HEK293 (cell line): Measurements from ENCODE around the gene PAQR5.

Experiments
- CTCF ChIA-PET: fragments of 350-600 bp; formaldehyde crosslinking; extraction: SDS; loops from one replicate; lab custom pipeline; 2021; ENCODE audit warnings: antibody characterized with exemption; lab: Yijun Ruan, JAX
- POLR2A ChIA-PET: fragments of 300-600 bp; formaldehyde crosslinking; extraction: SDS; loops from one replicate; lab custom pipeline; 2020; ENCODE audit warnings: antibody characterized with exemption, inconsistent platforms; lab: Yijun Ruan, JAX
- H3K27ac ChIP-seq: fragments of 200-500 bp; sonication (Bioruptor generic); 2 replicates; pipeline ENCODE4 v1.5.1; 2014; ENCODE audit warnings: low read depth, low read length, control low read depth, inconsistent platforms; ENCODE audit errors: extremely low read depth
- H3K36me3 ChIP-seq, 2 experiments: fragments of 200-500 bp in 1 of 2; sonication (Bioruptor generic) in 1 of 2; 1 replicate in 1 of 2; 2 replicates in 1 of 2; pipeline ENCODE4 v1.5.1; 2014 to 2017; ENCODE audit warnings: inconsistent platforms in 2 of 2, low read length in 2 of 2; ENCODE audit not compliant: control insufficient read depth in 2 of 2, insufficient read depth in 1 of 2
- H3K4me1 ChIP-seq: fragments of 200-500 bp; sonication (Bioruptor generic); 2 replicates; pipeline ENCODE4 v1.5.1; 2014; ENCODE audit warnings: mild to moderate bottlenecking, low read length, inconsistent platforms; ENCODE audit not compliant: control insufficient read depth, insufficient read depth
- H3K4me3 ChIP-seq: 2 replicates; pipeline ENCODE4 v1.5.1; 2011; ENCODE audit warnings: low read depth, mild to moderate bottlenecking, control low read depth, low read length, moderate library complexity
- H3K9me3 ChIP-seq: fragments of 200-500 bp; sonication (Bioruptor generic); 2 replicates; pipeline ENCODE4 v1.5.1; 2014; ENCODE audit warnings: low read depth, low read length, inconsistent platforms; ENCODE audit not compliant: control insufficient read depth, insufficient read depth
- EGR2 ChIP-seq: fragments of 450-650 bp; formaldehyde crosslinking; IDR thresholded peaks from 2 replicates; pipeline ENCODE4 v1.5.1; 2016; ENCODE audit warnings: low read depth, missing biosample characterization, missing genetic modification characterization
- SCRT1 ChIP-seq: fragments of 450-650 bp; formaldehyde crosslinking; IDR thresholded peaks from 2 replicates; pipeline ENCODE4 v1.5.1; 2016; ENCODE audit warnings: missing biosample characterization, missing genetic modification characterization, borderline replicate concordance
- ZFP69B ChIP-seq: fragments of 450-650 bp; formaldehyde crosslinking; IDR thresholded peaks from 2 replicates; pipeline ENCODE4 v1.5.1; 2016; ENCODE audit warnings: missing biosample characterization, missing genetic modification characterization
- ZNF174 ChIP-seq: fragments of 450-650 bp; formaldehyde crosslinking; IDR thresholded peaks from 2 replicates; pipeline ENCODE4 v1.5.0; 2017; ENCODE audit warnings: missing biosample characterization, mild to moderate bottlenecking, missing genetic modification characterization
- ZNF324 ChIP-seq: fragments of 450-650 bp; formaldehyde crosslinking; IDR thresholded peaks from 2 replicates; pipeline ENCODE4 v1.5.1; 2016; ENCODE audit warnings: missing biosample characterization, missing genetic modification characterization
- ZNF510 ChIP-seq: fragments of 450-650 bp; formaldehyde crosslinking; IDR thresholded peaks from 2 replicates; pipeline ENCODE4 v1.5.1; 2018; ENCODE audit warnings: mild to moderate bottlenecking, missing genetic modification characterization, missing biosample characterization; ENCODE audit not compliant: insufficient replicate concordance
- ZNF549 ChIP-seq: fragments of 450-650 bp; IDR thresholded peaks from 2 replicates; pipeline ENCODE4 v1.5.1; 2018; ENCODE audit warnings: missing biosample characterization, missing genetic modification characterization, mild to moderate bottlenecking, inconsistent platforms, moderate library complexity
- ZNF670 ChIP-seq: fragments of 450-650 bp; formaldehyde crosslinking; IDR thresholded peaks from 2 replicates; pipeline ENCODE4 v1.5.1; 2016; ENCODE audit warnings: missing biosample characterization, missing genetic modification characterization, low read depth
- ZNF837 ChIP-seq: fragments of 450-650 bp; formaldehyde crosslinking; IDR thresholded peaks from 2 replicates; pipeline ENCODE4 v1.5.1; 2016; ENCODE audit warnings: missing biosample characterization, missing genetic modification characterization
- ZSCAN16 ChIP-seq: fragments of 450-650 bp; formaldehyde crosslinking; IDR thresholded peaks from 2 replicates; pipeline ENCODE4 v1.5.1; 2016; ENCODE audit warnings: missing biosample characterization, missing genetic modification characterization
- TF ChIP-seq, protein P1 (sequence below): fragments of 450-650 bp; formaldehyde crosslinking; IDR thresholded peaks from 2 replicates; pipeline ENCODE4 v1.5.1; 2016; ENCODE audit warnings: missing biosample characterization, missing genetic modification characterization, low read depth
- TF ChIP-seq, protein P2 (sequence below): fragments of 450-650 bp; formaldehyde crosslinking; IDR thresholded peaks from 2 replicates; pipeline ENCODE4 v1.5.1; 2017; ENCODE audit warnings: missing biosample characterization, missing genetic modification characterization
- TF ChIP-seq, protein P3 (sequence below): fragments of 450-650 bp; formaldehyde crosslinking; IDR thresholded peaks from 2 replicates; pipeline ENCODE4 v1.5.0; 2017; ENCODE audit warnings: missing biosample characterization, missing genetic modification characterization, borderline replicate concordance

PAQR5 gene

DNA sequence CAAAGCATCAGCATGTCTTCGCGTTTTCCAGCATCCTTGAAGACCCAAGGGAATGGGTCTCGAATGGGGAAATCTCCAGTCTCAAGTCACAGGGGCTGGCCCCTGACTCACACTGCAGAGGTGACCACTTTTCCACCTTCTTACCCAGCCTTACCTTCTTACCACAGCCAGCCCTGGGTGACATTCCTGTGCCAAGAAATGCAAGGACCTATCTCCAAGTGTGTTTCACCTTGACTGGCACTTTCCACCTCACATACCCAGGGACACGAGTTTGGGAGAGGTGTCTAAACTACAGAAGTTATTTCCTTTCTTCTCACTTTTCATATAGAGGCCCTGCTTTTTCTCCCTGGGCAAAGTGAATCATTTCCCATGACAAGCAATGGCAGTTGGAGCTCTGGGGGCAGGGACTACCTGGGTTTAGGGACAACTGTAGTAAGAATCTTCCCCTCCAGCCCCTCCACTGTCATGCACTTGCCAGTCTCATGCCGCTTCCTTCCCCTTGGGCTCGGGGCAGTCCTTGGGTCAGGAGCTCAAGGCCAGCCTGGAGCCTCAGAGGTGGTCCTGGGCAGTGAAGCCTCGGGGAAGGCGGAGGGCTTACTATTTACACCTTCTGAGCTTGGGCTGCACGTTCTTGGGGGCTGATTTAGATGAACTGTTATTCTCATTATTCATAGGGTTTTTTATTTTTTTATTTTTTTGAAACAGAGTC lies 16.8 kb downstream of the PAQR5 start:
- CTCF ChIA-PET, result interaction anchor here (0.7 kb wide), 1 partner anchor 753 kb away, joined by 3 read pairs; no protein-coding TSS in a partner anchor
- Histone ChIP-seq H3K27ac (no peak overlapping the region), H3K9me3 (no peaks in the 10 kb centered on the region), H3K36me3 (no peaks in the 10 kb centered on the region), H3K4me3 (no peak overlapping the region), H3K4me1 (no peaks in the 10 kb centered on the region)
- POLR2A ChIA-PET, result no interaction called here
- TF ChIP-seq ZNF174 (tag by site-specific recombination) (no peak), ZFP69B (no peak), ZNF549 (tag by site-specific recombination) (no peak), ZNF324 (no peak), ZSCAN16 (tag by site-specific recombination) (no peak)
- TF ChIP-seq, protein P1, sequence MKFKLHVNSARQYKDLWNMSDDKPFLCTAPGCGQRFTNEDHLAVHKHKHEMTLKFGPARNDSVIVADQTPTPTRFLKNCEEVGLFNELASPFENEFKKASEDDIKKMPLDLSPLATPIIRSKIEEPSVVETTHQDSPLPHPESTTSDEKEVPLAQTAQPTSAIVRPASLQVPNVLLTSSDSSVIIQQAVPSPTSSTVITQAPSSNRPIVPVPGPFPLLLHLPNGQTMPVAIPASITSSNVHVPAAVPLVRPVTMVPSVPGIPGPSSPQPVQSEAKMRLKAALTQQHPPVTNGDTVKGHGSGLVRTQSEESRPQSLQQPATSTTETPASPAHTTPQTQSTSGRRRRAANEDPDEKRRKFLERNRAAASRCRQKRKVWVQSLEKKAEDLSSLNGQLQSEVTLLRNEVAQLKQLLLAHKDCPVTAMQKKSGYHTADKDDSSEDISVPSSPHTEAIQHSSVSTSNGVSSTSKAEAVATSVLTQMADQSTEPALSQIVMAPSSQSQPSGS (tag by site-specific recombination), result no peak

DNA sequence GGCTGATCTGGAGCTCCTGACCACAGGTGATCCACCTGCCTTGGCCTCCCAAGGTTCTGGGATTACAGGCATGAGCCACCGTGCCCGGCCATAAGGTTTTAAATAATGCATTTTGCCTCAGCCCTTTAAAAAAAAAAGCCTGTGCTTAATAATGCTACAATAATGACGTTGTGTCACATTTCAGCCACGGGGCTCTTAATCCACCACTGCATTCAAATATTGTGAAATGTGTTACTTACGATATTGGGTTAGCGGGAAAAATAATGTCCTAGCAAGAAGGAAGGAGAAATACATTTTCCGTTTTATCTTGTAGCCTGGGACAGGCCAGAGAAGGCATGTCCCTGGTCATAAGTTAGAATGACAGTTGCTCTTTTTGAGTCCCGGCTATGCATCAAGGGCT lies 17.6 kb downstream of the PAQR5 start:
- TF ChIP-seq, protein P2, sequence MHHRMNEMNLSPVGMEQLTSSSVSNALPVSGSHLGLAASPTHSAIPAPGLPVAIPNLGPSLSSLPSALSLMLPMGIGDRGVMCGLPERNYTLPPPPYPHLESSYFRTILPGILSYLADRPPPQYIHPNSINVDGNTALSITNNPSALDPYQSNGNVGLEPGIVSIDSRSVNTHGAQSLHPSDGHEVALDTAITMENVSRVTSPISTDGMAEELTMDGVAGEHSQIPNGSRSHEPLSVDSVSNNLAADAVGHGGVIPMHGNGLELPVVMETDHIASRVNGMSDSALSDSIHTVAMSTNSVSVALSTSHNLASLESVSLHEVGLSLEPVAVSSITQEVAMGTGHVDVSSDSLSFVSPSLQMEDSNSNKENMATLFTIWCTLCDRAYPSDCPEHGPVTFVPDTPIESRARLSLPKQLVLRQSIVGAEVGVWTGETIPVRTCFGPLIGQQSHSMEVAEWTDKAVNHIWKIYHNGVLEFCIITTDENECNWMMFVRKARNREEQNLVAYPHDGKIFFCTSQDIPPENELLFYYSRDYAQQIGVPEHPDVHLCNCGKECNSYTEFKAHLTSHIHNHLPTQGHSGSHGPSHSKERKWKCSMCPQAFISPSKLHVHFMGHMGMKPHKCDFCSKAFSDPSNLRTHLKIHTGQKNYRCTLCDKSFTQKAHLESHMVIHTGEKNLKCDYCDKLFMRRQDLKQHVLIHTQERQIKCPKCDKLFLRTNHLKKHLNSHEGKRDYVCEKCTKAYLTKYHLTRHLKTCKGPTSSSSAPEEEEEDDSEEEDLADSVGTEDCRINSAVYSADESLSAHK (tag by site-specific recombination), result no peak
- 0 out of 2 replicates have a peak, but pooled peaks have one; percentile 22 for TF ChIP-seq SCRT1 (tag by site-specific recombination)
- Histone ChIP-seq H3K27ac (no peak overlapping the region), H3K4me3 (no peak overlapping the region), H3K9me3 (no peaks in the 10 kb centered on the region), H3K4me1 (peaks cover 3% of the 10 kb centered on the region; the same call in 1 of the 2 replicates), H3K36me3 (no peaks in the 10 kb centered on the region)
- ChIA-PET POLR2A (no interaction called here), CTCF (interaction anchor here (0.7 kb wide), 1 partner anchor 753 kb away, joined by 3 read pairs; no protein-coding TSS in a partner anchor)

DNA sequence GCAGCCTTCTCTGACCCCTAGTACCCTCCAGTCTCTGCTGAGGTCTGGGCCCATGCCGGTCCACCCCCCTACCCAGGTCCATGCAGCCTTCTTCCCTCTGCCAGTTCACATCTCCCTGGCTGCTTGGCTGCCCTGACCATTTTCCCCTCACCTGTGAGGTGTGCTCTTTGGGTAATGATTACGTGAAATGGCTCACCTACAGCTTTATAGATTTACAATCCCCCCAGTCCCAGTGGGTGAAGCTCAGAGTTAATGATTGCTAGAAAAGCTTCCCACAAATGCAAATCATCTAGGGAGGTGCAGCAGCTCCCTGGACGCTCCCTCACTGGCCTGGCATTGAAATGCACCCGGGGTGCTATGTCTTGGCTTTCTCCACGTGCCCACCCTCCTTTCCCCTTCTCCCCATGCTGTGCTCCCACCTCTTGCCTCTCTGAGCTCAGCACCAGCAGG lies 18.7 kb downstream of the PAQR5 start:
- Histone ChIP-seq H3K27ac (no peak overlapping the region), H3K36me3 (no peaks in the 10 kb centered on the region), H3K9me3 (no peaks in the 10 kb centered on the region), H3K4me3 (no peak overlapping the region), H3K4me1 (peaks cover 3% of the 10 kb centered on the region; the same call in 1 of the 2 replicates)
- TF ChIP-seq ZNF670 (tag by site-specific recombination) (no peak), ZNF510 (tag by site-specific recombination) (no peak), EGR2 (tag by site-specific recombination) (no peak), ZNF837 (tag by site-specific recombination) (no peak)
- TF ChIP-seq, protein P3, sequence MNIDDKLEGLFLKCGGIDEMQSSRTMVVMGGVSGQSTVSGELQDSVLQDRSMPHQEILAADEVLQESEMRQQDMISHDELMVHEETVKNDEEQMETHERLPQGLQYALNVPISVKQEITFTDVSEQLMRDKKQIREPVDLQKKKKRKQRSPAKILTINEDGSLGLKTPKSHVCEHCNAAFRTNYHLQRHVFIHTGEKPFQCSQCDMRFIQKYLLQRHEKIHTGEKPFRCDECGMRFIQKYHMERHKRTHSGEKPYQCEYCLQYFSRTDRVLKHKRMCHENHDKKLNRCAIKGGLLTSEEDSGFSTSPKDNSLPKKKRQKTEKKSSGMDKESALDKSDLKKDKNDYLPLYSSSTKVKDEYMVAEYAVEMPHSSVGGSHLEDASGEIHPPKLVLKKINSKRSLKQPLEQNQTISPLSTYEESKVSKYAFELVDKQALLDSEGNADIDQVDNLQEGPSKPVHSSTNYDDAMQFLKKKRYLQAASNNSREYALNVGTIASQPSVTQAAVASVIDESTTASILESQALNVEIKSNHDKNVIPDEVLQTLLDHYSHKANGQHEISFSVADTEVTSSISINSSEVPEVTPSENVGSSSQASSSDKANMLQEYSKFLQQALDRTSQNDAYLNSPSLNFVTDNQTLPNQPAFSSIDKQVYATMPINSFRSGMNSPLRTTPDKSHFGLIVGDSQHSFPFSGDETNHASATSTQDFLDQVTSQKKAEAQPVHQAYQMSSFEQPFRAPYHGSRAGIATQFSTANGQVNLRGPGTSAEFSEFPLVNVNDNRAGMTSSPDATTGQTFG, result no peak
- POLR2A ChIA-PET, result no interaction called here
- CTCF ChIA-PET, result interaction anchor here (0.8 kb wide), 1 partner anchor 13 kb away, joined by 3 read pairs; no protein-coding TSS in a partner anchor
